ENCODE measurements around the gene GIMAP1. TPM values are rescaled to one million over a fixed set of nuclear protein-coding genes. Genes with fewer than 3 reads are reported as not detected.

The GIMAP1 gene
- total and polyA plus RNA-seq, 2 of the 8 experiments (the other 6 are each of a cell fraction or from before 2014, with no cell fraction given), result not detected

- TF ChIP-seq POLR2A (IDR thresholded peaks at IDR 0.05; ENCODE audit: control extremely low read depth in 1 of 2, low read depth in 2 of 2, low read length in 2 of 2) (no peak), RXRA (IDR thresholded peaks at IDR 0.05; ENCODE audit: insufficient read depth, low read depth, low read length) (no peak), BRCA1 (IDR thresholded peaks at IDR 0.05; ENCODE audit: low read depth, low read length) (no peak)
These were observed 32.0 kb downstream of the GIMAP1 start (continued) for GRCh38 chr7:150748376-150748775.

Measured in H1 (cell line).